Measurements from ENCODE around the gene NCAPG. TPM values are rescaled to one million over a fixed set of nuclear protein-coding genes. Genes with fewer than 3 reads are reported as not detected.

The NCAPG gene
- total and polyA plus RNA-seq, 2 donors from 2014 or later = 0.19 to 0.91 TPM

DNA sequence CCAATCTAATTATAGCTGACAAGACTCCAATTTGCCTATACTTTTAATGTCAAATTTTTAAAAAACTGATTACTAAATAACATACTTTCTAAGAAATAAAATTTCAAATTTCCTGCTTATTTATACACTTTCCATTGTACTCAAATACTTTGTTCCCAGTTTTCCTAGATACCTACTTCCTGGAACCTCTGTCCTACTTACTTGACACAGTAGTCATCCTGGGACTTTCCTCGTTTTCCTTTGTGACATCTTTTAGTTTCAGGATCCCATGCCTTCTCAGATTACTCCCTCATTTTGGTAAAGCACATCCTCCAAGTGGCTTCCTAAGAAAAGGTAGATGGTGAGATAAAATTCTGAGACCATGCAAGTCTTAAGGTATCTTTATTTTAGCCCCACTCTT is 16.0 kb upstream of the NCAPG start:
- DNase-seq (no peak), FAIRE-seq (no peak)
- Histone ChIP-seq H3K36me3 (ENCODE audit: control insufficient read depth in 2 of 3, insufficient read depth in 3 of 3, low read length in 3 of 3) (peaks cover 0 to 2% (median 0%) of the 10 kb centered on the region in 3 donors), H3K4me1 (ENCODE audit: control insufficient read depth in 2 of 3, insufficient read depth in 2 of 3, low read depth in 1 of 3, low read length in 3 of 3) (no peaks in the 10 kb centered on the region), H3K27ac (ENCODE audit: low read depth in 2 of 2, low read length in 2 of 2) (no peak overlapping the region), H3K9ac (ENCODE audit: low read length in 3 of 3) (no peak overlapping the region), H3K4me3 (ENCODE audit: low read length in 3 of 3) (no peak overlapping the region), H3K9me3 (ENCODE audit: control insufficient read depth in 2 of 3, insufficient read depth in 1 of 3, low read length in 3 of 3) (no peaks in the 10 kb centered on the region), H3K27me3 (ENCODE audit: control insufficient read depth, insufficient read depth, low read length) (no peaks in the 10 kb centered on the region)
- TF ChIP-seq, protein P1, sequence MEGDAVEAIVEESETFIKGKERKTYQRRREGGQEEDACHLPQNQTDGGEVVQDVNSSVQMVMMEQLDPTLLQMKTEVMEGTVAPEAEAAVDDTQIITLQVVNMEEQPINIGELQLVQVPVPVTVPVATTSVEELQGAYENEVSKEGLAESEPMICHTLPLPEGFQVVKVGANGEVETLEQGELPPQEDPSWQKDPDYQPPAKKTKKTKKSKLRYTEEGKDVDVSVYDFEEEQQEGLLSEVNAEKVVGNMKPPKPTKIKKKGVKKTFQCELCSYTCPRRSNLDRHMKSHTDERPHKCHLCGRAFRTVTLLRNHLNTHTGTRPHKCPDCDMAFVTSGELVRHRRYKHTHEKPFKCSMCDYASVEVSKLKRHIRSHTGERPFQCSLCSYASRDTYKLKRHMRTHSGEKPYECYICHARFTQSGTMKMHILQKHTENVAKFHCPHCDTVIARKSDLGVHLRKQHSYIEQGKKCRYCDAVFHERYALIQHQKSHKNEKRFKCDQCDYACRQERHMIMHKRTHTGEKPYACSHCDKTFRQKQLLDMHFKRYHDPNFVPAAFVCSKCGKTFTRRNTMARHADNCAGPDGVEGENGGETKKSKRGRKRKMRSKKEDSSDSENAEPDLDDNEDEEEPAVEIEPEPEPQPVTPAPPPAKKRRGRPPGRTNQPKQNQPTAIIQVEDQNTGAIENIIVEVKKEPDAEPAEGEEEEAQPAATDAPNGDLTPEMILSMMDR (IDR thresholded peaks at IDR 0.05; ENCODE audit: borderline replicate concordance, extremely low read depth, insufficient read depth) = no peak
- intact Hi-C loops (cut with DNase I) = no loop called here

DNA sequence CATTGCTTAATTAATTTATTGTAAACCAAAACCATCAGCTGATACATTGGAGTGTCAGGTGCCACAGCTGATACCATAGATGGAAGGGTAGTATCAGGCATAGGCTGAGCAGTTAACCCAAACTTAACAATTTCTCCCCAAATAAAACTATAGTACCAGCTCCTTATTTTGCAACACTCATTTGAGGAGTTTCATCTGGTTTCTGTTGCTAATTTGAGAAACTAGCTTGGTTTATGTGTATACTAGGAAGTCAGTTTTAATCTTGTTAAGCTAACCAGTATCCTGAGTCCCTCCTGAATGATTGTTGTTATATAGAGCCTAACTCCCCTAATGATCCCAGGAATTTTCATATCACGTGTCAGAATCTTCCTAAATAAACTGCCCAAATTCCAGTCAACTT is 13.0 kb upstream of the NCAPG start:
- Histone ChIP-seq H3K4me1 (ENCODE audit: control insufficient read depth in 2 of 3, insufficient read depth in 2 of 3, low read depth in 1 of 3, low read length in 3 of 3) (no peaks in the 10 kb centered on the region), H3K27ac (ENCODE audit: low read depth in 2 of 2, low read length in 2 of 2) (no peak overlapping the region), H3K9me3 (ENCODE audit: control insufficient read depth in 2 of 3, insufficient read depth in 1 of 3, low read length in 3 of 3) (no peaks in the 10 kb centered on the region), H3K36me3 (ENCODE audit: control insufficient read depth in 2 of 3, insufficient read depth in 3 of 3, low read length in 3 of 3) (peaks cover 0 to 5% (median 2%) of the 10 kb centered on the region in 3 donors), H3K9ac (ENCODE audit: low read length in 3 of 3) (no peak overlapping the region), H3K27me3 (ENCODE audit: control insufficient read depth, insufficient read depth, low read length) (no peaks in the 10 kb centered on the region), H3K4me3 (ENCODE audit: low read length in 3 of 3) (no peak overlapping the region)
- intact Hi-C loops (cut with DNase I) = no loop called here
- TF ChIP-seq, protein P1 (IDR thresholded peaks at IDR 0.05; ENCODE audit: borderline replicate concordance, extremely low read depth, insufficient read depth) = no peak
- DNase-seq (no peak), FAIRE-seq (no peak)

DNA sequence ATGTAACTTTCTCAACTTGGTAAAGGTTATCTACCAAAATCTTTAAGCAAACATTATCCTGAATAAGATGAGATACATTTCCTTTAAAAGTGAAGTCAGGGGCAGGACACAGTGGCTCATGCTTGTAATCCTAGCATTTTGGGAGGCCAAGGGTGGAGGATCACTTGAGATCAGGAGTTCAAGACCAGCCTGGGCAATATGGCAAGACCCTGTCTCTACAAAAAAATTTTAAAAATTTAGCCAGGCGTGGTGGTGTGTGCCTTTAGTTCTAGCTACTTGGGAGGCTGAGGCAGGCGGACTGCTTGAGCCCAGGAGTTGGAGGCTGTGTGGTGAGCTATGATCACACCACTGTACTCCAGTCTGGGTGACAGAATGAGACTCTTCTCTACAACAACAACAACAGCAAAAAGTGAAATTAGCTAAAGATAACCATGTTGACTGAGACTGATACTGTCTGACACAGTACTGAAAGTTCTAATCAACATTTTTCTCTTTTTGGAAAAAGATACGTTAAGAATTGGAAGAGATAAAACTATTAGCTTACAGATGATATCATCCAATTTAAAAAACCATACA is 5.1 kb upstream of the NCAPG start:
- TF ChIP-seq, protein P1 (IDR thresholded peaks at IDR 0.05; ENCODE audit: borderline replicate concordance, extremely low read depth, insufficient read depth) = no peak
- Histone ChIP-seq H3K36me3 (ENCODE audit: control insufficient read depth in 2 of 3, insufficient read depth in 3 of 3, low read length in 3 of 3) (peaks cover 10 to 17% (median 15%) of the 10 kb centered on the region in 3 donors), H3K27me3 (ENCODE audit: control insufficient read depth, insufficient read depth, low read length) (no peaks in the 10 kb centered on the region), H3K9ac (ENCODE audit: low read length in 3 of 3) (no peak overlapping the region), H3K27ac (ENCODE audit: low read depth in 2 of 2, low read length in 2 of 2) (no peak overlapping the region), H3K9me3 (ENCODE audit: control insufficient read depth in 2 of 3, insufficient read depth in 1 of 3, low read length in 3 of 3) (no peaks in the 10 kb centered on the region), H3K4me3 (ENCODE audit: low read length in 3 of 3) (no peak overlapping the region), H3K4me1 (ENCODE audit: control insufficient read depth in 2 of 3, insufficient read depth in 2 of 3, low read depth in 1 of 3, low read length in 3 of 3) (peaks cover 3 to 16% (median 14%) of the 10 kb centered on the region in 3 donors)
- FAIRE-seq (peak; percentile 15), DNase-seq (no peak)
- intact Hi-C loops (cut with DNase I) = no loop called here

DNA sequence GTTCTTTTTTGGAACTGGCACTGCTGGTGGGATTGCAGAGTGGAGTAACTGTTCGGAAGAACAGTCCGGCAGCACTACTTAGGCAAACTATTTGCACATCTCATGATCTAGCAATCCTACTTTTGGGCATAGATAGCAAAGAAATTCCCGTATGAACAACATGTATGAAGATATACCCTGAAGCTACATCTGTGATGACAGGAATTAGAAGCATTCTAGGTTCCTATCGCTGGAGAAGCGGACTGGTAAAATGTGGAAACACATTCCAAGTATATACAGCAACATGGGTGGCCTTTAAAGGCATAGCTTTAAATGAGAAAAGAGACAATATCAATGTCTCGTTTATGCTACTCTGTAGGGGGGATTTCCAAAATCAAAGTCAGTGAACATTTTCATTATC is 3.3 kb upstream of the NCAPG start:
- Histone ChIP-seq H3K27ac (ENCODE audit: low read depth in 2 of 2, low read length in 2 of 2) (no peak overlapping the region), H3K27me3 (ENCODE audit: control insufficient read depth, insufficient read depth, low read length) (no peaks in the 10 kb centered on the region), H3K9ac (ENCODE audit: low read length in 3 of 3) (peak overlapping the region in 1 of 3 donors; percentile 0), H3K36me3 (ENCODE audit: control insufficient read depth in 2 of 3, insufficient read depth in 3 of 3, low read length in 3 of 3) (peaks cover 10 to 17% (median 15%) of the 10 kb centered on the region in 3 donors), H3K4me3 (ENCODE audit: low read length in 3 of 3) (peak overlapping the region; percentile 30 to 49 (median 33)), H3K9me3 (ENCODE audit: control insufficient read depth in 2 of 3, insufficient read depth in 1 of 3, low read length in 3 of 3) (no peaks in the 10 kb centered on the region), H3K4me1 (ENCODE audit: control insufficient read depth in 2 of 3, insufficient read depth in 2 of 3, low read depth in 1 of 3, low read length in 3 of 3) (peaks cover 3 to 16% (median 14%) of the 10 kb centered on the region in 3 donors)
- FAIRE-seq (no peak), DNase-seq (no peak)
- intact Hi-C loops (cut with DNase I) = no loop called here
- TF ChIP-seq, protein P1 (IDR thresholded peaks at IDR 0.05; ENCODE audit: borderline replicate concordance, extremely low read depth, insufficient read depth) = no peak

Data from kidney (tissue), 14 donors.